Measurements from ENCODE around the gene PODXL.

Gene PODXL

DNA sequence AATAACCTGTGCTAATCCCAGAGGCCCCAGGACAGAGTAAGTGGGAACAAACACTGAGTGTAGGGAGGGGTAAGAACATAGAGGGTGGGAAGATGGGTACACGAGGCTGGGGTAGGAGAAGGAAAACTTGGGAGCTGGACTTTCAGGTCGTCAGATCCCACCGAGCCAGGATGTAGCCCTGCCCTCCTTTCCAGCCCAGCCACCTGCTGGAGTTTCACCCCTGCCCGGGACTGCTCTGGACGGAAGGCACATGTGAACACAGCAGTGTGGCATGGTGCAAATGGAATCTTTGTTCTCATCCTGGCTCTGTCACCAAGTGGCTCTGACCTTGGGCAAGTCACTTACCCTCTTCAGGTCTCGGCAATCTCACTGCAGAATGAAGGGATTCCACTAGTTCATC, 52.8 kb downstream of the PODXL start:
- H3K4me3 ChIP-seq: no peak overlapping the region
- no peaks in the 10 kb centered on the region for H3K9me3 ChIP-seq
- intact Hi-C loops (cut with DNase I; ENCODE audit: low total_unique reads): no loop called here
- H3K36me3 ChIP-seq: peaks cover 0 to 18% (median 0%) of the 10 kb centered on the region in 3 donors
- H3K27ac ChIP-seq: peak overlapping the region in 1 of 2 donors; percentile 24
- DNase-seq: no peak
- TF ChIP-seq, protein P1, sequence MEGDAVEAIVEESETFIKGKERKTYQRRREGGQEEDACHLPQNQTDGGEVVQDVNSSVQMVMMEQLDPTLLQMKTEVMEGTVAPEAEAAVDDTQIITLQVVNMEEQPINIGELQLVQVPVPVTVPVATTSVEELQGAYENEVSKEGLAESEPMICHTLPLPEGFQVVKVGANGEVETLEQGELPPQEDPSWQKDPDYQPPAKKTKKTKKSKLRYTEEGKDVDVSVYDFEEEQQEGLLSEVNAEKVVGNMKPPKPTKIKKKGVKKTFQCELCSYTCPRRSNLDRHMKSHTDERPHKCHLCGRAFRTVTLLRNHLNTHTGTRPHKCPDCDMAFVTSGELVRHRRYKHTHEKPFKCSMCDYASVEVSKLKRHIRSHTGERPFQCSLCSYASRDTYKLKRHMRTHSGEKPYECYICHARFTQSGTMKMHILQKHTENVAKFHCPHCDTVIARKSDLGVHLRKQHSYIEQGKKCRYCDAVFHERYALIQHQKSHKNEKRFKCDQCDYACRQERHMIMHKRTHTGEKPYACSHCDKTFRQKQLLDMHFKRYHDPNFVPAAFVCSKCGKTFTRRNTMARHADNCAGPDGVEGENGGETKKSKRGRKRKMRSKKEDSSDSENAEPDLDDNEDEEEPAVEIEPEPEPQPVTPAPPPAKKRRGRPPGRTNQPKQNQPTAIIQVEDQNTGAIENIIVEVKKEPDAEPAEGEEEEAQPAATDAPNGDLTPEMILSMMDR (IDR thresholded peaks at IDR 0.05): no peak
- H3K4me1 ChIP-seq: peaks cover 0 to 28% (median 10%) of the 10 kb centered on the region in 4 donors
- H3K27me3 ChIP-seq: peaks cover 0 to 17% of the 10 kb centered on the region in 2 donors

DNA sequence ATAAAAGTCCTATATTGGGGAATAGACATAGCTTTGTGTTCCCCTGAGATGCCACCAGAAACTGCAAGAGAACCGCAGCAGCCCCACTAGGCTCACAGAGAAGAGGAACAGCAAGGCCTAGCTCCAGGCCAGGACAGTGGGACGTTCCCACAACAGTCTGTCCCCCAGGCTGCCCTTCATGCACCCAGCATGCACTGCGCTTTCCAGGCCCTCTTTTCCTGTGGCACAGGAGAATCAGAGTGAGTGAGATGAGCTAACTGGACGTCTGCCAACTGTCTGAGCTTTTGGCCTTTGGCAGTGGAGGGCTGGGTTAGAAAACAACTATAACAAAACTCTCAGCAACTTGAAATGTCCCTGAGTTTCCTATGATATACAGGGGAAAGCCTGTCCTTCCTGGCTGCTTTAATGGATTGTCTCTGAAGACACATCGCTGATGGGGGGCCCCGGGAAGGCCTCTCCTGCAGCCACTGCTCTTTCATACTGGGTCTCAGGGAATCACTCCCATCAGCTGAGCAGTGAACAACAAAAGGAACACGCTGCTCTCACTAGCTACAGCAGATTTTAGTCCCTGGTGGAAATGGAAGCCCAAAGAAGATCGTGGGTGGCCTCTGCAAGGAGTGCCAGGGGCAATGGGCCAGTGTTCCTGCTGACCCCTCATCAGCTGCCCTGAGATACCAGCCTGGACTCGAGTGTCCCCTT, 53.5 kb downstream of the PODXL start:
- Histone ChIP-seq H3K27ac (peak overlapping the region in 1 of 2 donors; percentile 24), H3K36me3 (peaks cover 0 to 25% (median 2%) of the 10 kb centered on the region in 3 donors), H3K9me3 (no peaks in the 10 kb centered on the region), H3K4me1 (peaks cover 0 to 24% (median 12%) of the 10 kb centered on the region in 4 donors), H3K4me3 (no peak overlapping the region), H3K27me3 (peaks cover 0 to 17% of the 10 kb centered on the region in 2 donors)
- intact Hi-C loops (cut with DNase I; ENCODE audit: low total_unique reads): no loop called here
- DNase-seq: no peak
- TF ChIP-seq, protein P1 (IDR thresholded peaks at IDR 0.05): no peak

DNA sequence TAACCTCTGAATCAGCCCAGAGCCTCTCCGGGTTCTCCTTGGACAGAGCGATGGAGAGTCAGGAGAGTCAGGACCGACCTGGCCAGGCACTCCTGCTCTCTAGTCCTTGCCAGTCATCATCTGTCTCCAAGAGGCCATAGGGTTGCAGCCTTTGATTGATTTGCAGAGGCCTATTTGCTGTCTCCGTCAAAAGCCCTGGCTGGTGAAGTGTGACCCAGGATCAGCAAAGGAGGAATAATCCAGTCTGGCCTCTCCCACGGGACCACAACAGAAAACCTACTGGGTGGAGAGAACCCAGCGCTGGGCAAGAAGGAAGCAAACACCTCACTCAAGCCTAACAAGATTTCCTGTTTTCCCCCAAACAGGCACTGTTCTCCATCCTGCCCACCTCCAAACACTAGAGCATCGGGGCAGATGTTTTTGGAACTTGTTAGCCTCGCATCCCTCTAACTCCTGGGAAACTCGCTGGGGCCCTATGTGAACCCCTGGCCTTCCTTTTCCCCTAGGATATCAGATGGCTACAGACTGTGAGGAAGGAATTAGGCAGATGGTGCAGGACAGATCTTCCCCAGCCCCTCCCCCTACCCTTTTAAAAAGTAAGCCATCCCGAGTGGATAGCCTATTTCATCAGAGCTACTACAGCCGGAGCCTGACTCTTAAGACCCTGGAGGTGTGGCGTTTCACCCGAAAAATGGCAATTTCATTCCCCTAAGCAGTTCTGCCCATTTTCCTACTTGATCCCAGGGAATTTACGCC, 54.3 kb downstream of the PODXL start:
- Histone ChIP-seq H3K4me3 (no peak overlapping the region), H3K4me1 (peaks cover 0 to 25% (median 10%) of the 10 kb centered on the region in 4 donors), H3K27me3 (peaks cover 0 to 12% of the 10 kb centered on the region in 2 donors), H3K9me3 (no peaks in the 10 kb centered on the region), H3K36me3 (peaks cover 5 to 33% (median 11%) of the 10 kb centered on the region in 3 donors), H3K27ac (no peak overlapping the region)
- intact Hi-C loops (cut with DNase I; ENCODE audit: low total_unique reads): no loop called here
- no peak for DNase-seq
- TF ChIP-seq, protein P1 (IDR thresholded peaks at IDR 0.05): no peak

DNA sequence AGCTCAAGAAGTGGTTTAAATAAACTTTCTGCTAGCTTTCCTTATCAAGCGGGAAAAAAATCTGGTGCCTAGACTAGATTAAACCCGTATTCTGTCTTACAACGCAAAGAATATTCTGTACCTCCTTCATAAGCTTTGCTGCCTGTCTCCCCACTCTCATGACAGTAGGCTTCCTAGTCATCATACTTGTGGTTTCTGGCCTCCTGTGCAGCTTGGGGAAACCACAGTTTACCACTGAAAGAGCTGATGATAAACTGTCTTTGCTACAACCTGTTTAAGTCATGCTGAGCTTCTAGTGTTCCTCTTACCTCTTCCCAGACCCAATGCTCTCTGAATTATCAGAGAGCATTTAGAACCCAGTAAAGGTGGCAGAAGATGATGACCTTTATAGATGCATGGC, 55.0 kb downstream of the PODXL start:
- DNase-seq: no peak
- Histone ChIP-seq H3K36me3 (peaks cover 6 to 40% (median 13%) of the 10 kb centered on the region in 3 donors), H3K9me3 (no peaks in the 10 kb centered on the region), H3K4me3 (no peak overlapping the region), H3K4me1 (peaks cover 0 to 25% (median 10%) of the 10 kb centered on the region in 4 donors), H3K27me3 (peaks cover 0 to 6% of the 10 kb centered on the region in 2 donors), H3K27ac (no peak overlapping the region)
- intact Hi-C loops (cut with DNase I; ENCODE audit: low total_unique reads): no loop called here
- TF ChIP-seq, protein P1 (IDR thresholded peaks at IDR 0.05): no peak

DNA sequence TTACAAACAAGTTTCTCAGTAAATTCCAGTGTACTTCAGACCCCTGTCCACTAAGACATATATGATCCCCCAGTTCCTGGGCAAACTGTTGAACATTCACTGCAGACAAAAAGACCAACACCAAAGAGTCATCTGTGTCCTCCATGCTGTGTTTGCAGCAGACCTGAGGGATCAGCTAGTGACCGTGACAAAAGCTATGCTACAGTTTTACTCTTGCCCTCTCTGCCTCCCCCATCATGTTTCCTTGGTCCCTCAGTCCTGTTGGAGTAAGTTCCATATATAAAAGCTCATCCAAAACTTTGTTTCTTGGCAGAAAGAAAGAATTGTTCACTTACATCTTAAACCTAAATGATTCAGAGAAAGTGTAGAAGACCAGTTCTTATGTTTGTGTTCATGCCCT, 56.1 kb downstream of the PODXL start:
- DNase-seq: no peak
- Histone ChIP-seq H3K9me3 (no peaks in the 10 kb centered on the region), H3K4me3 (no peak overlapping the region), H3K27me3 (no peaks in the 10 kb centered on the region), H3K27ac (no peak overlapping the region), H3K4me1 (peaks cover 0 to 25% (median 10%) of the 10 kb centered on the region in 4 donors), H3K36me3 (peaks cover 6 to 35% (median 13%) of the 10 kb centered on the region in 3 donors)
- TF ChIP-seq, protein P1 (IDR thresholded peaks at IDR 0.05): no peak
- intact Hi-C loops (cut with DNase I; ENCODE audit: low total_unique reads): no loop called here

Data from tibial artery (tissue), 4 donors.